Epithelial cell of proximal tubule (primary cell): ENCODE data around the gene PLCG1. TPM values are rescaled to one million over a fixed set of nuclear protein-coding genes. Genes with fewer than 3 reads are reported as not detected.
"Not testable (repeated sequence)": the region's sequence is repeated elsewhere in the genome, so short reads cannot be mapped to it uniquely, and the experiment has no call there.

ENCODE experiments used
- DNase-seq: peaks from one replicate; pipeline ENCODE4 v3.0.0-alpha.2; 2011; ENCODE audit warnings: low read depth
- H3K4me3 ChIP-seq: 2 replicates; pipeline ENCODE4 v1.5.1; 2011; ENCODE audit warnings: low read depth, mild to moderate bottlenecking, low read length
- CTCF ChIP-seq: conservative IDR thresholded peaks from 2 replicates; pipeline ENCODE4 v1.5.1; 2012; ENCODE audit warnings: low read depth, mild to moderate bottlenecking, low read length
- total RNA-seq: library from RNA; depleted of rRNA; stranded (reverse); fragments of >200 nt; gene quantifications from 2 replicates; pipeline ENCODE4 v1.2.3, GENCODE V29; 2015

PLCG1 gene
- total RNA-seq, 1 donor from 2014 or later, result 87.5 TPM

- TF ChIP-seq CTCF, result no peak
- DNase-seq, result no peak
- H3K4me3 ChIP-seq, result no peak overlapping the region
These were observed 12.8 kb upstream of the PLCG1 start for GRCh38 chr20:41124451-41125094.

- no peak for TF ChIP-seq CTCF
- DNase-seq, result no peak
- no peak overlapping the region for H3K4me3 ChIP-seq
These were observed 11.5 kb upstream of the PLCG1 start for GRCh38 chr20:41125530-41126457.

- DNase-seq, result no peak
- no peak overlapping the region for H3K4me3 ChIP-seq
- no peak for TF ChIP-seq CTCF
These were observed 10.6 kb upstream of the PLCG1 start for GRCh38 chr20:41126719-41127118.

GRCh38 chr20:41128317-41128716 is 9.0 kb upstream of the PLCG1 start:
- DNase-seq, result not testable (repeated sequence)

GRCh38 chr20:41131594-41132387 is 5.6 kb upstream of the PLCG1 start:
- no peak for TF ChIP-seq CTCF
- H3K4me3 ChIP-seq, result no peak overlapping the region
- DNase-seq, result no peak

More at GRCh38 chr20:41128317-41128716, 9.0 kb upstream of the PLCG1 start:
- H3K4me3 ChIP-seq, result not testable (repeated sequence)

GRCh38 chr20:41132388-41132775 is 5.0 kb upstream of the PLCG1 start:
- not testable (repeated sequence) for DNase-seq, H3K4me3 ChIP-seq

GRCh38 chr20:41133709-41134361 is 3.5 kb upstream of the PLCG1 start:
- no peak overlapping the region for H3K4me3 ChIP-seq
- TF ChIP-seq CTCF, result no peak
- DNase-seq, result no peak
